ENCODE results near the gene GRIN2A. TPM values are rescaled to one million over a fixed set of nuclear protein-coding genes. Genes with fewer than 3 reads are reported as not detected.
A peak's percentile ranks its signal among the peaks of the same experiment; 100 is the strongest.

GRIN2A gene
- polyA plus RNA-seq, 1 donor from 2014 or later: not detected

GRCh38 chr16:10171221-10171620, 11.0 kb downstream of the GRIN2A start:
- H3K9me3 Mint-ChIP-seq: peaks cover 0 to 7% (median 5%) of the 10 kb centered on the region in 3 donors
- H3K36me3 Mint-ChIP-seq: peaks cover 3% of the 10 kb centered on the region
- no peak overlapping the region for H3K4me3 Mint-ChIP-seq
- no peak overlapping the region for H3K27ac Mint-ChIP-seq
- no peaks in the 10 kb centered on the region for H3K4me1 Mint-ChIP-seq
- H3K27me3 Mint-ChIP-seq: peaks cover 5% of the 10 kb centered on the region

DNA sequence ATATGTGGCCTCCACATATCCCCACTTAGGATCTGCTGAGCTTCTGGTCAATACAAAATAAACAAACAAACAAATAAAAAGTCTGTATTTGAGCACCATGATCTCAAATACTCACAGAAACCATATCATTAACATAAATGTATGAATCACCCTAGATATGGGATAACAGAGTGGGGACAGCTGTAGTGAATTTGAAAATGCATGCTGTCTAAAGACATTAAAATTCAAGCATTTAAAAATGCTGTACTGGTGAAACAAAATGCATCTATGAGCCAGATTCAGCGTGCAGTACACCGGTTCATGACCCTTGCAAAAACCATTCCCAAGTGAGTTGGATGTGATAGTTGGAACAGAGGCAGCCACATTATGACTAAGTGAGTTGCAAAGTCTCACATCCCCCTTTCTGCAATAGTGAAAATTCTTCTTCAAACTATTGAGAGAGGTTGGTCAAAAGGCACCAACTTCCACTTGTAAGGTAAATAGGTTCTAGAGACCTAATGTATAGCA, 12.3 kb downstream of the GRIN2A start:
- no peak overlapping the region for H3K27ac Mint-ChIP-seq
- peaks cover 2% of the 10 kb centered on the region for H3K36me3 Mint-ChIP-seq
- H3K4me3 Mint-ChIP-seq: no peak overlapping the region
- H3K27me3 Mint-ChIP-seq: peaks cover 5% of the 10 kb centered on the region
- H3K9me3 Mint-ChIP-seq: peaks cover 0 to 4% (median 4%) of the 10 kb centered on the region in 3 donors
- no peaks in the 10 kb centered on the region for H3K4me1 Mint-ChIP-seq

- Mint-ChIP-seq H3K36me3 (peaks cover 2% of the 10 kb centered on the region), H3K27me3 (peaks cover 8% of the 10 kb centered on the region), H3K9me3 (peaks cover 0 to 4% (median 4%) of the 10 kb centered on the region in 3 donors), H3K27ac (peak overlapping the region in 1 of 3 donors; percentile 49), H3K4me1 (no peaks in the 10 kb centered on the region), H3K4me3 (no peak overlapping the region)
These were observed 13.2 kb downstream of the GRIN2A start for GRCh38 chr16:10169031-10169430.

DNA sequence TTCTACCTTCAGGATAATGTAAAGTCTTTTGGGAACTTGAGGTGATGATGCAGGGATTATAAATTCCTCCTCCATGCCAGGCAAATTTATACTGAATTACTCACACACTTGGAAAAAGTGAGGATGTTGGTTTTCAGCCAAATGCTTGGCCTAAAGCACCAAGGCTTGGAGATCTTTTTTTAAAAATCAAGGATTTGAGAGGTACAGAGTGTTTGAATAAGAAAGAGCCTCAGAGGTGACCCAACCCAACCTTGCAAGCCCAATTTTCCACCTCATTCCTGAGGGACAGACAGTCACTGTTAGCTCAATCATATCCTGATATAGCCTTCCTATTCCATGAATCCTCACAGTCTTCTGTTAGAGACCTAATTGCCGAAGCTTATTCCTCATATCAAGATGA, 14.0 kb downstream of the GRIN2A start:
- Mint-ChIP-seq H3K9me3 (peaks cover 0 to 4% (median 4%) of the 10 kb centered on the region in 3 donors), H3K27ac (no peak overlapping the region), H3K27me3 (peaks cover 12% of the 10 kb centered on the region), H3K36me3 (peaks cover 2% of the 10 kb centered on the region), H3K4me1 (no peaks in the 10 kb centered on the region), H3K4me3 (no peak overlapping the region)

DNA sequence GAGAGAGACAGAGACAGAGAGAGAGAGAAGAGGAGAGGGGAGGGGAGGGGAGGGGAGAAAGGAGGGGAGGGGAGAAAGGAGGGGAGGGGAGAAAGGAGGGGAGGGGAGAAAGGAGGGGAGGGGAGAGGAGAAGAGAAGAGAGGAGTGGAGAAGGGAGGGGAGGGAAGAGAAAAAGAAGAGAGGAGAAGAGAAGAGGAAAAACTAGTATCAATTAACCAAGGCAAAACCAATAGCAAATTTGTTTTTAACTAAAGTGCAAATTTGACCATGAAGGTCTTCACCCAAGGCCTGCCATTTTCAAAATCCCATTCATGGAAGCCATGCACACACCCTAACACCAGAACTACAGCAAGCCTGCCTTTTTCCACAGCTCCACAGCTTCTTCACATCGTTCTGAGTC, 16.6 kb downstream of the GRIN2A start:
- Mint-ChIP-seq H3K27ac (no peak overlapping the region), H3K36me3 (peaks cover 2% of the 10 kb centered on the region), H3K4me3 (no peak overlapping the region)

GRCh38 chr16:10162981-10163380, 19.2 kb downstream of the GRIN2A start:
- Mint-ChIP-seq H3K9me3 (peaks cover 0 to 1% (median 0%) of the 10 kb centered on the region in 3 donors), H3K36me3 (no peaks in the 10 kb centered on the region), H3K4me3 (no peak overlapping the region), H3K27me3 (peaks cover 22% of the 10 kb centered on the region), H3K4me1 (no peaks in the 10 kb centered on the region), H3K27ac (no peak overlapping the region)

More for the DNA sequence above, 16.6 kb downstream of the GRIN2A start:
- H3K27me3 Mint-ChIP-seq: peaks cover 22% of the 10 kb centered on the region
- peaks cover 0 to 4% (median 4%) of the 10 kb centered on the region in 3 donors for H3K9me3 Mint-ChIP-seq
- no peaks in the 10 kb centered on the region for H3K4me1 Mint-ChIP-seq

GRCh38 chr16:10156099-10156498, 26.1 kb downstream of the GRIN2A start:
- Mint-ChIP-seq H3K4me1 (no peaks in the 10 kb centered on the region), H3K9me3 (peaks cover 2 to 6% (median 2%) of the 10 kb centered on the region in 3 donors), H3K36me3 (no peaks in the 10 kb centered on the region), H3K27me3 (peaks cover 10% of the 10 kb centered on the region), H3K27ac (no peak overlapping the region), H3K4me3 (no peak overlapping the region)

- Mint-ChIP-seq H3K9me3 (peaks cover 2 to 6% (median 3%) of the 10 kb centered on the region in 3 donors), H3K4me3 (no peak overlapping the region), H3K27ac (no peak overlapping the region), H3K27me3 (peaks cover 17% of the 10 kb centered on the region), H3K36me3 (no peaks in the 10 kb centered on the region), H3K4me1 (peaks cover 0 to 8% (median 5%) of the 10 kb centered on the region in 3 donors)
These were observed 27.8 kb downstream of the GRIN2A start for GRCh38 chr16:10154389-10154788.

DNA sequence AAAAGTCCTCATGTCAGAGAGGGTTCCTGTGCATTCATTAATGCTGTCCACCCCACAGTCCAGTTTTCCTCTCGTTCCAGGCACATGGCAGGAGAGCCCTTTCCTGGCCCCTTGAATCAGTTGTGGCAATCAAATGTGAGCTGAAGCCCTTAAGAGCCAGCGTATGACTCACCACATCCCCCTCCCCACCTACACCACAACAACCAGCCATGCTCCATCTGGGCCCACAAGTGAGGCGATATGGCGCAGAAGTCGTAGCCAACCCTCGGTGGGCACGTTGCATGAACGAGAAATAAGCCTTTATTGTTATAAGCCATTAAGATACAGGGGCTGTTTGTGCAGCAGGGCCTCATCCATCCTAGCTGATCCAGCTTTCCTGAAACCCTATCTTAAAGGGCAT, 28.2 kb downstream of the GRIN2A start:
- H3K27me3 Mint-ChIP-seq: peaks cover 17% of the 10 kb centered on the region

GRCh38 chr16:10151718-10152117, 30.5 kb downstream of the GRIN2A start:
- Mint-ChIP-seq H3K36me3 (no peaks in the 10 kb centered on the region), H3K27me3 (peaks cover 21% of the 10 kb centered on the region), H3K9me3 (peaks cover 3 to 5% (median 3%) of the 10 kb centered on the region in 3 donors), H3K4me1 (peaks cover 0 to 8% (median 5%) of the 10 kb centered on the region in 3 donors), H3K27ac (no peak overlapping the region), H3K4me3 (no peak overlapping the region)

More for the DNA sequence above, 28.2 kb downstream of the GRIN2A start:
- Mint-ChIP-seq H3K4me1 (peaks cover 0 to 8% (median 5%) of the 10 kb centered on the region in 3 donors), H3K27ac (no peak overlapping the region), H3K4me3 (no peak overlapping the region), H3K36me3 (no peaks in the 10 kb centered on the region), H3K9me3 (peaks cover 2 to 6% (median 3%) of the 10 kb centered on the region in 3 donors)

DNA sequence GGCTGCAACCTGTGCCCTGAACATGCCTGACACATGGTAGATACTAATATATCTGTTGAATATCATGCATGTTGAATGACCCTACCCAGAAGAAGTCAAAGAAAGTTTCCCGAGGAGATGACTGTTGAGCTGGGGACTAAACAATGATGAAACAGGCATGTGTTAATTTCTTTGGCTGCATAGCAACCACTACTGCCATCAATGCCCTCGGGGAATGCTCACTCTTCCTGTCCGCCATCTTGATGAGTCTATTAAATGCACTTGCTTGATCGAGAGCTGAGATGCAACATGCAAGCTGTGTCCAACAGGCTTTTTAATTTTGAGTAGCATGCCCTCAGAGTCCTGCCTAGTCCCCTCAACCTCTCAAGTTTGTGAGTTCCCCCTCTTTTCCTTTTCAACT, 31.3 kb downstream of the GRIN2A start:
- Mint-ChIP-seq H3K27me3 (peaks cover 21% of the 10 kb centered on the region), H3K4me3 (no peak overlapping the region), H3K36me3 (no peaks in the 10 kb centered on the region)

DNA sequence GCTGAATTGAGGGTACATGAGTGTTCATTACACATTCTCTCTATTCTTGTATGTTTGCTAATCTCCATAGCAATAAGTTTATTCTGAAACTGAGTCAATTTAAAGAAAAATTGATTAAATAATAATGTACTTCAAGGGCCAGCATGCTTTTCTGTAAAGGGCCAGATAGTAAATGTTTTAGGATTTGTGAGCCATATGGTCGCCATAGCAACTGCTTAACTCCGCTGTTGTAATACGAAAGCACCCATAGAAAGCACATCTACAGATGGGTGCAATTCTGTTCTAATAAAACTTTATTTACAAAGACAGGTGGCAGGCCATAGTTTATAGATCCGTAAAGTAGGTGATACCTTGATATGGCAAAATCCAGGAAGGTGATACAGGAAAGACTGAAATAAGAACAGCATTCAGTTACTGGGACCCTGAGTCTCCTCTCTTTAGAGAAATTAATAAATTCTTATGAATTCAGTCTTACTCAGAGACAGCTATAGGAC, 36.6 kb downstream of the GRIN2A start:
- no peak overlapping the region for H3K27ac Mint-ChIP-seq
- peaks cover 0 to 3% (median 0%) of the 10 kb centered on the region in 3 donors for H3K9me3 Mint-ChIP-seq
- peaks cover 0 to 9% (median 5%) of the 10 kb centered on the region in 3 donors for H3K4me1 Mint-ChIP-seq
- H3K36me3 Mint-ChIP-seq: no peaks in the 10 kb centered on the region
- H3K4me3 Mint-ChIP-seq: no peak overlapping the region
- peaks cover 7% of the 10 kb centered on the region for H3K27me3 Mint-ChIP-seq

More for the DNA sequence above, 31.3 kb downstream of the GRIN2A start:
- Mint-ChIP-seq H3K4me1 (peaks cover 0 to 8% (median 5%) of the 10 kb centered on the region in 3 donors), H3K9me3 (peaks cover 0 to 5% (median 1%) of the 10 kb centered on the region in 3 donors), H3K27ac (no peak overlapping the region)

- Mint-ChIP-seq H3K27me3 (no peaks in the 10 kb centered on the region), H3K4me1 (peaks cover 0 to 3% (median 2%) of the 10 kb centered on the region in 3 donors), H3K4me3 (no peak overlapping the region)
These were observed 40.6 kb downstream of the GRIN2A start for GRCh38 chr16:10141671-10142070.

GRCh38 chr16:10138881-10139280, 43.3 kb downstream of the GRIN2A start:
- no peak overlapping the region for H3K4me3 Mint-ChIP-seq
- H3K9me3 Mint-ChIP-seq: no peaks in the 10 kb centered on the region
- H3K27me3 Mint-ChIP-seq: no peaks in the 10 kb centered on the region
- peaks cover 0 to 3% (median 2%) of the 10 kb centered on the region in 3 donors for H3K4me1 Mint-ChIP-seq
- no peaks in the 10 kb centered on the region for H3K36me3 Mint-ChIP-seq
- no peak overlapping the region for H3K27ac Mint-ChIP-seq

More at GRCh38 chr16:10141671-10142070, 40.6 kb downstream of the GRIN2A start:
- Mint-ChIP-seq H3K27ac (no peak overlapping the region), H3K36me3 (no peaks in the 10 kb centered on the region), H3K9me3 (no peaks in the 10 kb centered on the region)

DNA sequence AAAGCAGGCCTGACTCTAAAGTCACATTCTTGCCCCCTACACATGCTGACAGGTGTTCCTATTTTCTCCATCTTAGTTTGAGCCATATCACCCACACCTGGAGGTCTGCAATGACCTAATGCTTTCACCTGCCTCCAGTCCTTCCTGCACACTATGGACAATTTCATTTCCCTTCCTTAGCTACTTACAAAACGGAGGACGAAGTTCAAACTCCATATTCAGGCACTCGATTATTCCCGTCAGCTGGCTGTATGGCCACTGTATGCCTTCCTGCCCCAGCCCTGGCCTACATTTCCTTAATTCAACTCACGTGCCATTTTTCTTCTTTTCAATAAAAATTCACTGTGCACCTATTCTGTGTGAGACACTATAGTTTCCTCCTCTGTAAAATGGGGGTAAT, 44.9 kb downstream of the GRIN2A start:
- no peak overlapping the region for H3K27ac Mint-ChIP-seq
- H3K36me3 Mint-ChIP-seq: no peaks in the 10 kb centered on the region
- H3K4me1 Mint-ChIP-seq: peaks cover 0 to 3% (median 2%) of the 10 kb centered on the region in 3 donors
- peaks cover 0 to 5% (median 3%) of the 10 kb centered on the region in 3 donors for H3K9me3 Mint-ChIP-seq
- H3K4me3 Mint-ChIP-seq: no peak overlapping the region
- H3K27me3 Mint-ChIP-seq: no peaks in the 10 kb centered on the region

DNA sequence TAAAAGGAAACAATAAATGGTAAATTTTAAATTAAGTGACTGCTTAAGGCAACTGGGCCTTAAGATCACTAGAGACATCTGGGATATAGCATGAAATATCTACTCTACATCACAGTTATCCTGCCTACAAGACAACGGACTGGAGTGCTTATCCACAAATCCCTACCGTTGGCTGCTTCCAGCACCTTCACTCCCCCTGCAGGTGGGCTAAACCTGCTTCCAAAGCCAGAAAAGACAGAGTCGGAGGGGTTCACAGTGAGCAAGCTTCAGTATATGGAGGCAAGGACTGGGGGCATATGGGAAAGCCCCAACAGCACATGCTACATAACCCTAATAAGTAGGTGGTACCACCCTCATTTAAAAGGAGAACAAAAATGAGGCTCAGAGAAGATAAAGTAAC, 45.3 kb downstream of the GRIN2A start:
- Mint-ChIP-seq H3K27me3 (no peaks in the 10 kb centered on the region), H3K4me1 (peaks cover 0 to under 1% (median under 1%) of the 10 kb centered on the region in 3 donors), H3K27ac (no peak overlapping the region), H3K9me3 (peaks cover 0 to 5% (median 3%) of the 10 kb centered on the region in 3 donors), H3K4me3 (no peak overlapping the region), H3K36me3 (no peaks in the 10 kb centered on the region)
